SHP77 treated with DMSO at 0.1 percent for 48 hours (cell line): ENCODE measurements around the gene MYH15.

ENCODE experiments used
- DNase-seq: peaks from one replicate; lab custom pipeline; 2025; lab: John Stamatoyannopoulos, UW

Gene MYH15

GRCh38 chr3:108472001-108472591, 38.3 kb downstream of the MYH15 start:
- no peak for DNase-seq

DNA sequence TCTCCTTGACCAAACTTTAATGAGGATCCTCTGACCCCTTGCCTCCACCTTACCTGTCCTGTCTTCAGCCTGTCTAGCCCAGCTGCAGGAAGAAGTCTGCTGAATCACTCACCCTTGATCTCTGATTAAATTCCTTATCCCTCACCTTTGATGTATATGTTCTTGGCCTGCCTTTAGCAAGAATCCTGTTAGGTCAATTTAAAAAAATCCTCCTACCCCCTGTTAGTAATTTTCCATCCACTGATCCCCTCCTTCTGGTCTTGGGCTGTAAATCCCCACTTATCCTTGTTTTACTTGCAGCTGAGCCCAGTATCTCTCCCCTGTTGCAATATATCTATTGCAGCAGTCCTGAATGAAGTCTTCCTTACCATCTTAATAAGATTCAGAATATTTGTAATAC, 39.0 kb downstream of the MYH15 start:
- no peak for DNase-seq

DNA sequence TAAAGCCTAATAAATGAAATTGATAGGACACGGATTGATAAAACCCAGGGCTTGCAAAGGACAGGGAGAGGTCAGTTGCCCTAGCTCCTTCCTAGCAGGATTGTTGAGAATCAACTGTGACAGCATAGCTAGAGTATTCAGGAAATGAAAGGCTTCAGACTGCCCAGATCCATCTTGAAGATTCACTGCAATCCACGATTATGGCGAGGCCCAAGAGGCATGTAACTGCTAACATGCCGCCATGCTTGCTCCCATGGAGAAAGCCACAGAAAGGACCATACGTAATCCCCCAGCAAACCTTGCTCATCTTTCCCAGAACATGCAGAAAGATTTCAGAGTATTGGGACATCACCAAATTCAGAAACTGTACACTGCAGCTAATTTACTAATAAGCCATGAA, 41.3 kb downstream of the MYH15 start:
- DNase-seq, result no peak

DNA sequence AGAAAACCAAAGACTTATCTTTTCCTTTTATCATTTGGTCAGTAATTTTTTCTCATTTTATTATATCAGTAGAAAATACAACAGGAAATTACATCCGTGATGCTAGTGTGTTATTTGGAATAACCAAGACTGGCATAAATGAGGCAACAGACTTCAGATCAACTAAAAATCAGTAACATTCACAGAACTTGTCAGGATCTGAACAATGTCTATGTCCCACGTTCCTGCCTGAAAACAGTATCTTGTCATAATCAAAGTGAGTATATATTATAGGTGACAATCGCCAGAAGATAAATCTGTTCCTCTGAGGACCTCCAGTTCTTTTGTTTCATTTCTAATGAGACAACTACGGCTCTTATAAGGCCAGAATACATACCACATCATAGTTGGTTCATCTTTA, 41.8 kb downstream of the MYH15 start:
- DNase-seq, result no peak

GRCh38 chr3:108462899-108463298, 47.5 kb downstream of the MYH15 start:
- no peak for DNase-seq

GRCh38 chr3:108461661-108462111, 48.7 kb downstream of the MYH15 start:
- no peak for DNase-seq

DNA sequence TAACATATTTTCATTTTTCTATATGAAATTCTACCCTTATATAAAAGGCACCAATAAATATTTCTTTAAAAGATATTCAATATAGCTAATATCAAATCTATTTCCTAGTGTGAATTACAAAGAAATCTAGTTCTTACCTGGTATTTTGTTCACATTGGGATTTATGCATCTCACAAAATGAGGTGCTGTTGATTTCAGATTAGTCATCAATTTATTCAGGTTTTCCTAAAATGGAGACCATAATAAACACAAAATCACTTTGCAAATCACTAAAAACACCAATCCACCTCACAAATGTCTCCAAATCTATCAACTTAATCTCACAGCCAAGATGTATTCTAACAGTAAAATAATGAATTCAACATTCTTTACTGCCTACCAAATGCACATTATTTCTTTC, 51.2 kb downstream of the MYH15 start:
- no peak for DNase-seq

DNA sequence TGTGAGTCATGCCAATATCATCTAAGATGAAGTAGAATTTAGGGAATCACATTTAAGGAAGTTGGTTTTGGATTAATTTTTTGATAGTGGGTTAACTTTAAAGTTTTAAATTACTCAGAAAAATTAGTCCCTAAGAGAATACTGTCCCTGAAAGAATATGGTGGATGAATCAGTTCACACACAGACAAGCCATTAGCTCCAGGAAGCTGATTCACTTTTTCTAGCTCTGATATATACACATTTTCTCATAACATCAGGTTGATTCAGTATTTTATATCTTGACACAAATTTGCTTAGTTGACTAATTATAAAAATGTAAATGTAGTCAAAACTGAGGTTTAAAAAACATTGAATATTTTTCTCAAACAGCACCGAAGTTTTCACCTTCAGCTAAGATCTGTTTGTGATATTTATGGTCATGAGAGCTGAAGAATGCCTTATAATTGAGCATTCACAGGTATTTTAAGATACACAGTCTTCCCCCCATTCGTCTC, 55.1 kb downstream of the MYH15 start:
- DNase-seq, result no peak

DNA sequence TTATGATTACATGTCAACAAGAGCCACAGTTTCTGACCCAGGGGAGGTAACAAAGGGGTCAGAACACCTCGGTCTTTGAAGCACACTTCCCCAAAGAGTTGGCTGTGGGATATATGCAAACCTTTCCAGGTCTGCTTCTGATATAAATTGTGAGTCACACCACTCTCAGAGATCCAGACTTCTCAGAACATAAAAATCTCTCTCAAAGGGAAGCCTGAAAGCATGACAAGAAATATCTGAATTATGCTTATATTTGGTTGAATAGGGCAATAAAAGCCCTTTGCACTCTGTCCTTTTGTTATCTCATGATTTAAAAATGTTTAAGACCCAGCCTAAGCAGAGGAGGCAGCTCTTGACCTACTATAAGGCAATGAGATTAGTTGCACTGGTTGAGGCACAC, 56.8 kb downstream of the MYH15 start:
- DNase-seq, result no peak

- DNase-seq, result no peak
Measured at GRCh38 chr3:108450444-108450843, 60.0 kb downstream of the MYH15 start.

GRCh38 chr3:108448593-108448992, 61.8 kb downstream of the MYH15 start:
- no peak for DNase-seq

GRCh38 chr3:108447096-108447847, 63.1 kb downstream of the MYH15 start:
- no peak for DNase-seq

DNA sequence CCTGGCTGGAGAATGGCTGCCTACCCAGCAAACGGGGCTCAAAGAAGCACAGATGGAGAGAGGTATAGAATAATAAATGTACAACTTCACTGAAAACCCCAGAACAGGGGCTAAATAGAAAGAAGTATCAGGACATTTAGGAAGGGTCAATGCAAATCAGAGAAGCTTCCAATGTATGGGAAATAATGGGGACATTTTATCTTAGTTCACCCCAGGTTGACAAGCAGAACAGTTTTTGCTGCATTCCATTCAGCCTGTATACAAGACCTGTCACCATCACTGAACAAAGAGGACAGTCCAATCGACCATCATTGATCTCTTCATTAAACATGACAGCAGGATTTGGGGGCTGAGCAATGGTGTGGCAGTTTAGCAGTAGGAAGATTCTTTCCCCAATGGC, 68.1 kb downstream of the MYH15 start:
- no peak for DNase-seq

DNA sequence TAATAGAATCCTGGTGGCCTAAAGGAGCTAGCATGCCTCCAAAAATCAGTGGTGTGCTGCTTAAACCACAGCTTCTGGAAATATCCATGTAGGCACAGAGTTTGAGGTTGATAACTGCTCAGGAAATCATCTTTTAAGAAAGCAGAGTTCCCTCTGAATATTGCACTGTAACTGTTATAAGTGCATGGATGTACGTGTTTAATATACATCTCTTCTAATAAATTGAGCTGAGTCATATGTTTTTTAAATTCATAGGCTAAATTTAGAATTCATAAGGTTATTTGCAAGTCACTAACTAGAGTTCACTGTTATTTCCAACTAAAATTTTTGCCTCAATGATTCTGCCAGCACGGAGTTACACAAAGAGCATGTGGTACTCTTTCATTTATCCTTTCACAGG, 68.9 kb downstream of the MYH15 start:
- no peak for DNase-seq

- DNase-seq, result no peak
Measured at GRCh38 chr3:108441071-108441507, 69.3 kb downstream of the MYH15 start.

DNA sequence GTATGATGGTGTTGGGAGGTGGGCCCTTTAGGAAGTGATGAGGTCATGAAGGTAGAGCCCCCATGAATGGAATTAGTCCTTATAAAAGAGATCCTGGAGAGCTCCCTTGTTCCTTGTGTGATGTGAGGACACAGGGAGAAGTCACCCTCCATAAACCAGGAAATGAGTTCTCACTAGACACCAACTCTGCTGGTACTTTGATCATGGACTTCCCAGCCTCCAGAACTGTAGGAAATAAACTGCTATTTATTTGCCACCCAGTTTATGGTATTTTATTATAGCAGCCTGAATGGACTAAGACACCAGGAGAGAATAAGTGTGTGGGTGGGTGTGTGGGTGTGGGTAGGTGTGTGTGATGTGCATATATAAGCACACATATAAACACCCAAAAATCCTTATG, 71.9 kb downstream of the MYH15 start:
- DNase-seq, result no peak

- peak; percentile 1 for DNase-seq
Measured at GRCh38 chr3:108437439-108437838, 73.0 kb downstream of the MYH15 start.

GRCh38 chr3:108433928-108434327, 76.5 kb downstream of the MYH15 start:
- no peak for DNase-seq

GRCh38 chr3:108432431-108432830, 78.0 kb downstream of the MYH15 start:
- no peak for DNase-seq

GRCh38 chr3:108430540-108430939, 79.9 kb downstream of the MYH15 start:
- DNase-seq, result no peak

DNA sequence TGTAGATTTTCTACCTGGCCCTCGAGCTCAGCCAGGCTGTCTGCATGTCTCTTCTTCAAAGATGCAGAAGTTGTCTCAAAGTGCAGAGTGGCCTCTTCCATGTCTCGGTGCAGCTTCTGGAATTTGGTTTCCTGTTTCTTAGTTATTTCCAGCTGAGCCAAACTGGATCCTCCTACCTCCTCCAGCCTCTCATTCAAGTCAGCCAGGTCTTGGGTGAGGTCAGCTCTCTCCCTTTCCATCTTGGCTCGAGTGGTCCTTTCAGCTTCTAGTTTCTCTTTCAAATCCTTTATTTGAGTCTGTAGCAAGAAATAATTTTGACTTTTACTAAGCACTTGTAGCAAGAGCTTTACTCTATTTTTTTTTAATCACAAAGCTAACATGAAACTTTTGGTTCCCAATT, 81.8 kb downstream of the MYH15 start:
- DNase-seq, result no peak

GRCh38 chr3:108420926-108421325, 89.5 kb downstream of the MYH15 start:
- no peak for DNase-seq

- DNase-seq, result no peak
Measured at GRCh38 chr3:108416111-108416869, 94.1 kb downstream of the MYH15 start.
